ENCODE results near the gene ATP10A. TPM values are rescaled to one million over a fixed set of nuclear protein-coding genes. Genes with fewer than 3 reads are reported as not detected.

ATP10A gene
- total and polyA plus RNA-seq, 2 experiments from 2014 or later = 0.75 to 0.77 TPM

- Histone ChIP-seq H4K20me1 (ENCODE audit: insufficient read depth, poor library complexity, severe bottlenecking) (no peaks in the 10 kb centered on the region), H3K27me3 (no peaks in the 10 kb centered on the region), H3K36me3 (replicated peaks; ENCODE audit: insufficient read depth, low read depth) (no peaks in the 10 kb centered on the region), H3K9me3 (ENCODE audit: low read depth) (no peaks in the 10 kb centered on the region), H3K9me2 (replicated peaks; ENCODE audit: insufficient read depth) (no peaks in the 10 kb centered on the region), H2AFZ (no peak overlapping the region), H3K4me1 (ENCODE audit: insufficient read depth) (peaks cover 4% of the 10 kb centered on the region), H3K79me2 (no peaks in the 10 kb centered on the region), H3K4me3 (no peak overlapping the region), H3K4me2 (no peak overlapping the region), H3K27ac (no peak overlapping the region)
- TF ChIP-seq CTCF (IDR thresholded peaks at IDR 0.05; ENCODE audit: poor library complexity) = no peak
- TF ChIP-seq EZH2phosphoT487 (IDR thresholded peaks at IDR 0.05; ENCODE audit: low read depth, severe bottlenecking, unreplicated experiment) = no peak
- no peak for TF ChIP-seq EZH2 (IDR thresholded peaks at IDR 0.05; ENCODE audit: borderline replicate concordance)
- no peak for DNase-seq (ENCODE audit: low spot score)
- 78% methylated on average over 7 of the region's 7 CpGs for WGBS (ENCODE audit: low lambda C conversion rate, missing lambda C conversion rate)
These were observed 96.7 kb downstream of the ATP10A start for GRCh38 chr15:25766417-25766816.

GRCh38 chr15:25764980-25765735 is 98.0 kb downstream of the ATP10A start:
- Histone ChIP-seq H3K4me3 (no peak overlapping the region), H4K20me1 (ENCODE audit: insufficient read depth, poor library complexity, severe bottlenecking) (no peaks in the 10 kb centered on the region), H3K27me3 (no peaks in the 10 kb centered on the region), H3K4me2 (no peak overlapping the region), H3K9me2 (replicated peaks; ENCODE audit: insufficient read depth) (no peaks in the 10 kb centered on the region), H3K79me2 (no peaks in the 10 kb centered on the region), H3K9me3 (ENCODE audit: low read depth) (no peaks in the 10 kb centered on the region), H2AFZ (no peak overlapping the region), H3K4me1 (ENCODE audit: insufficient read depth) (peaks cover 4% of the 10 kb centered on the region), H3K36me3 (replicated peaks; ENCODE audit: insufficient read depth, low read depth) (no peaks in the 10 kb centered on the region), H3K27ac (no peak overlapping the region)
- TF ChIP-seq EZH2 (IDR thresholded peaks at IDR 0.05; ENCODE audit: borderline replicate concordance) = no peak
- TF ChIP-seq CTCF (IDR thresholded peaks at IDR 0.05; ENCODE audit: poor library complexity) = no peak
- TF ChIP-seq EZH2phosphoT487 (IDR thresholded peaks at IDR 0.05; ENCODE audit: low read depth, severe bottlenecking, unreplicated experiment) = no peak
- 91% methylated on average over 14 of the region's 14 CpGs for WGBS (ENCODE audit: low lambda C conversion rate, missing lambda C conversion rate)
- no peak for DNase-seq (ENCODE audit: low spot score)

- Histone ChIP-seq H3K79me2 (no peaks in the 10 kb centered on the region), H4K20me1 (ENCODE audit: insufficient read depth, poor library complexity, severe bottlenecking) (no peaks in the 10 kb centered on the region), H3K4me3 (no peak overlapping the region), H2AFZ (no peak overlapping the region), H3K36me3 (replicated peaks; ENCODE audit: insufficient read depth, low read depth) (no peaks in the 10 kb centered on the region), H3K27ac (no peak overlapping the region), H3K9me3 (ENCODE audit: low read depth) (no peaks in the 10 kb centered on the region), H3K4me2 (no peak overlapping the region), H3K9me2 (replicated peaks; ENCODE audit: insufficient read depth) (no peaks in the 10 kb centered on the region), H3K27me3 (no peaks in the 10 kb centered on the region), H3K4me1 (ENCODE audit: insufficient read depth) (peaks cover 4% of the 10 kb centered on the region)
- TF ChIP-seq CTCF (IDR thresholded peaks at IDR 0.05; ENCODE audit: poor library complexity) (no peak), EZH2phosphoT487 (IDR thresholded peaks at IDR 0.05; ENCODE audit: low read depth, severe bottlenecking, unreplicated experiment) (no peak), EZH2 (IDR thresholded peaks at IDR 0.05; ENCODE audit: borderline replicate concordance) (no peak)
- 98% methylated on average over 7 of the region's 7 CpGs for WGBS (ENCODE audit: low lambda C conversion rate, missing lambda C conversion rate)
- DNase-seq (ENCODE audit: low spot score) = no peak
These were observed 99.2 kb downstream of the ATP10A start for GRCh38 chr15:25763954-25764353.
